Retinal pigment epithelial cell (primary cell): Measurements from ENCODE around the gene ABCB4.
"Not testable (repeated sequence)": the region's sequence is repeated elsewhere in the genome, so short reads cannot be mapped to it uniquely, and the experiment has no call there.

Source experiments
- DNase-seq: peaks from one replicate; pipeline ENCODE4 v3.0.0-alpha.2; 2010; ENCODE audit warnings: low read depth
- H3K4me3 ChIP-seq: 2 replicates; pipeline ENCODE4 v1.5.1; 2011; ENCODE audit warnings: mild to moderate bottlenecking, low read length, control low read depth, moderate library complexity
- TF ChIP-seq, protein P1 (sequence below): conservative IDR thresholded peaks from 2 replicates; pipeline ENCODE4 v1.5.1; 2011; ENCODE audit warnings: low read depth, low read length, control low read depth, inconsistent platforms

The ABCB4 gene

DNA sequence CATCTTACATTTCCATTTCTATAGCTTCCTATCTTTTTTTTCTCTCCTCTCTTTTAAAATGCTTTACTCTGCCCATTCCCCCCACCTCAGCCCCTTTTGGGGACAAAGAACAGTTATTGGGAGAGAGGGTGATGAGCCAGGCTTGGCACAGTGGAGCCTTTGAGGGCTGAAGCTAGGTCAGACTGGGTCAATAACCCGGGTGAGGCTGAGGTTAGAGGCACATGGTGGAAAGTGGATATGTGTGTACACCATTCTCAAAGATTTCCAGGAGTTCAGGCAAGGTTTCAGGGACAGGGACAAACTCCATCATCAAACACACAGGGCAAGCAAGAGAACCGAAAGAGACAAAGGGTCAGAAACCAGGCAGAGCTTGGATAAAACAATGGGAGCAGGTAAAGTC is 11.5 kb downstream of the ABCB4 start:
- no peak overlapping the region for H3K4me3 ChIP-seq
- TF ChIP-seq, protein P1, sequence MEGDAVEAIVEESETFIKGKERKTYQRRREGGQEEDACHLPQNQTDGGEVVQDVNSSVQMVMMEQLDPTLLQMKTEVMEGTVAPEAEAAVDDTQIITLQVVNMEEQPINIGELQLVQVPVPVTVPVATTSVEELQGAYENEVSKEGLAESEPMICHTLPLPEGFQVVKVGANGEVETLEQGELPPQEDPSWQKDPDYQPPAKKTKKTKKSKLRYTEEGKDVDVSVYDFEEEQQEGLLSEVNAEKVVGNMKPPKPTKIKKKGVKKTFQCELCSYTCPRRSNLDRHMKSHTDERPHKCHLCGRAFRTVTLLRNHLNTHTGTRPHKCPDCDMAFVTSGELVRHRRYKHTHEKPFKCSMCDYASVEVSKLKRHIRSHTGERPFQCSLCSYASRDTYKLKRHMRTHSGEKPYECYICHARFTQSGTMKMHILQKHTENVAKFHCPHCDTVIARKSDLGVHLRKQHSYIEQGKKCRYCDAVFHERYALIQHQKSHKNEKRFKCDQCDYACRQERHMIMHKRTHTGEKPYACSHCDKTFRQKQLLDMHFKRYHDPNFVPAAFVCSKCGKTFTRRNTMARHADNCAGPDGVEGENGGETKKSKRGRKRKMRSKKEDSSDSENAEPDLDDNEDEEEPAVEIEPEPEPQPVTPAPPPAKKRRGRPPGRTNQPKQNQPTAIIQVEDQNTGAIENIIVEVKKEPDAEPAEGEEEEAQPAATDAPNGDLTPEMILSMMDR: no peak
- no peak for DNase-seq

DNA sequence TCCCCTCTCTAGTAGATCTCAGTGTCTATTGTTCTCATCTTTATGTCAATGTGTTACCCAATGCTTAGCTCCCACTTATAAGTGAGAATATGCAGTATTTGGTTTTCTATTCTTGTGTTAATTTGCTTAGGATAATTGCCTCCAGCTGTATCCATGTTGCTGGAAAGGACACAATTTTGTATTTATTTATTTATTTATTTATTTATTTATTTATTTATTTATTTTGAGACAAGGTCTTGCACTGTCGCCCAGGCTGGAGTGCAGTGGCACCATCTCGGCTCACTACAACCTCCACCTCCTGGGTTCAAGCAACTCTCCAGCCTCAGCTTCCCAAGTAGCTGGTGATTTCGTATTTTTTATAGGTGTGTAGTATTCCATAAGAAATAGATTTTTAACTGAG is 15.0 kb downstream of the ABCB4 start:
- H3K4me3 ChIP-seq, DNase-seq: not testable (repeated sequence)

GRCh38 chr7:87459941-87460340 is 15.5 kb downstream of the ABCB4 start:
- DNase-seq: no peak
- TF ChIP-seq, protein P1: no peak
- no peak overlapping the region for H3K4me3 ChIP-seq

DNA sequence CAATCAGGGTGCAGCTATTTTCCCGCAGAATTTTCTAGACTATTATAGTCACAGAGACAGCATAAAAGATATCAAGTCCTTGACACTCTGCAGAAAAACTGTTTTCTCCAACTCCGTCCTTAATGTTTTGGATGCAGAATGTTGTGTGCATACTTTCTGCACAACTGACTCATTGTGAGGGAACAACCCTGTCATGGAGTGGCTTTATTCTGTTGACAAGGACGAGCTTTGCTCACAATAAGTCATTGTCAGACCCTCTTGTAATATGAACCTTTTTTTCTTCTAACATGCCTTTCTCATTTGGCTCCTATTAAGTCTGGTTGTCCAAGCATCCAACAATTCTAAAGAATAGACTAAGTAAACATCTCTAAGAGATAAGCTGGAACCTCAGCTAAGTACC is 17.3 kb downstream of the ABCB4 start:
- no peak overlapping the region for H3K4me3 ChIP-seq
- TF ChIP-seq, protein P1: no peak

DNA sequence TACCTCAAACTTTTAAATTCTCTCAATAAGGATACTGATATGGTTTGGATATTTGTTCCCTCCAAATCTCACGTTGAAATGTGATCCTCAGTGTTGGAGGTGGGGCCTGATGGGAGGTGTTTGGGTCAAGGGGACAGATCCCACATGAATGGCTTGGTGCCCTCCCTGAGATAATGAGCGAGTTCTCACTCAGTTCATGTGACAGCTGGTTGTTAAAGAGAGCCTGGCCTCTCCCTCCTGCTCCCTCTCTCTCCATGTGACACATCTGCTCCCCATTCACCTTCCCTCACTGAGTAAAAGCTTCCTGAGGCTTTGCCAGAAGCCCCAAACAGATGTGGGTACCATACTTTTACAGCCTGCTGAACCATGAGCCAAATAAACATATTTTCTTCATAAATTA is 19.2 kb downstream of the ABCB4 start:
- TF ChIP-seq, protein P1: no peak
- H3K4me3 ChIP-seq: no peak overlapping the region
- DNase-seq: no peak

More for the DNA sequence above, 17.3 kb downstream of the ABCB4 start:
- no peak for DNase-seq

DNA sequence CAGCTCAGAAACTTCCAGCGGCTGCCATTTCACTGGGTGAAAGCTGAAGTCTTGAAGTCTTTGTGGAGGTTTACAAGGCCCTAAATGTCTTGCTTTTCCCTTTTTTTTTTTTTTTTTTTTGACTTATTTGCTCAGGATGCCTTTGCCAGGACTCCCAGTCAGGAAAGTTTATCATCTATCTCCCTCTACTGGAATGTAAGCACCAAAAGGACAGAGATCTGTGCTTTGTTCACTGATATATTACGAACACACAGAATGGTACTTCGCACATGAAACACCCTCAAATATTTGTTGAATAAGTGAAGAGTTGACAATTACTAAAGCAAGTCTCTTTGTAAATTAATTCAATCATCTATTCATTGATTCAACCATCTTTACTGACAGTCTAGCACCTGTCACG is 23.2 kb downstream of the ABCB4 start:
- TF ChIP-seq, protein P1: peak; percentile 16
- no peak for DNase-seq
- H3K4me3 ChIP-seq: no peak overlapping the region

GRCh38 chr7:87451187-87451586 is 24.3 kb downstream of the ABCB4 start:
- TF ChIP-seq, protein P1: no peak
- no peak for DNase-seq
- no peak overlapping the region for H3K4me3 ChIP-seq

GRCh38 chr7:87450706-87451105 is 24.8 kb downstream of the ABCB4 start:
- TF ChIP-seq, protein P1: no peak
- no peak overlapping the region for H3K4me3 ChIP-seq
- no peak for DNase-seq
